ENCODE results near the gene SEPTIN10. TPM values are rescaled to one million over a fixed set of nuclear protein-coding genes. Genes with fewer than 3 reads are reported as not detected.

Gene SEPTIN10
- total RNA-seq, 1 experiment from 2014 or later: 112 TPM

DNA sequence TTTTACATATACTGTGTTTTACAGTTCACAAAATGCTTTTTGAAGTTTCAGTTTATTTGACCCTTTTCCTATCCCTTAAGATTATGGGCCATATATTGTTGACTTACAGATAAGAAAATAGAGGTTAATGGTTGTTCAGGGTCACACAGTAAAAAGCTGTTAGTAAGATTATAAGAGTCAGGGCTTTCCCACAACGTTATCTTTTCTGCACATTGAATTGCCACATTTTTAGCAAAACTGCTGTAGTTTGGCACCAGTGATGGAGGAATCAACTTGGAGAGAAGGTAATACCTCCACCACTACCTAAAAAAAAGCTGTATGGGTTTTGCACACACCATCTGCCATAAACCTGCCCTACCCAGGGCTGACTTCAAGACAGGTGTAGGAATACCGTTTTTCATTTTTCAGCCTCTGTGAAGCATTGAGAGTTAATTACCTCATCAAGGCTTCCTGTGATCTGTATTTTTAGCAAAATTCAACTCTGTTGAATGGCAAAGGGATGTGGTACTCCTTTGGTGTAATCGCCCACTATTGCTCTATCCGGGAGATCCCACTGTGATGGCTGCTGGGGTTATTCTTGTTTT lies 5.4 kb upstream of the SEPTIN10 start:
- no peaks in the 10 kb centered on the region for H3K9me2 ChIP-seq (ENCODE audit: insufficient read depth)
- no peak overlapping the region for H3K4me3 ChIP-seq
- H3K79me2 ChIP-seq (ENCODE audit: low read depth): peaks cover 48% of the 10 kb centered on the region
- no peak overlapping the region for H3K4me2 ChIP-seq
- H3F3A ChIP-seq (ENCODE audit: insufficient read depth, low read depth): peaks cover 12% of the 10 kb centered on the region; the same call in 1 of the 2 replicates
- H2AFZ ChIP-seq: no peak overlapping the region
- BruUV-seq (replicated peaks): no TSS peak
- no peaks in the 10 kb centered on the region; the same call in 1 of the 2 replicates for H3K9me3 ChIP-seq (ENCODE audit: insufficient read depth, low read depth)
- no peak for DNase-seq
- POLR2A ChIA-PET (ENCODE audit: unreplicated experiment): no interaction called here
- H3K27me3 ChIP-seq (ENCODE audit: insufficient read depth, low read depth): no peaks in the 10 kb centered on the region
- TF ChIP-seq, protein P1, sequence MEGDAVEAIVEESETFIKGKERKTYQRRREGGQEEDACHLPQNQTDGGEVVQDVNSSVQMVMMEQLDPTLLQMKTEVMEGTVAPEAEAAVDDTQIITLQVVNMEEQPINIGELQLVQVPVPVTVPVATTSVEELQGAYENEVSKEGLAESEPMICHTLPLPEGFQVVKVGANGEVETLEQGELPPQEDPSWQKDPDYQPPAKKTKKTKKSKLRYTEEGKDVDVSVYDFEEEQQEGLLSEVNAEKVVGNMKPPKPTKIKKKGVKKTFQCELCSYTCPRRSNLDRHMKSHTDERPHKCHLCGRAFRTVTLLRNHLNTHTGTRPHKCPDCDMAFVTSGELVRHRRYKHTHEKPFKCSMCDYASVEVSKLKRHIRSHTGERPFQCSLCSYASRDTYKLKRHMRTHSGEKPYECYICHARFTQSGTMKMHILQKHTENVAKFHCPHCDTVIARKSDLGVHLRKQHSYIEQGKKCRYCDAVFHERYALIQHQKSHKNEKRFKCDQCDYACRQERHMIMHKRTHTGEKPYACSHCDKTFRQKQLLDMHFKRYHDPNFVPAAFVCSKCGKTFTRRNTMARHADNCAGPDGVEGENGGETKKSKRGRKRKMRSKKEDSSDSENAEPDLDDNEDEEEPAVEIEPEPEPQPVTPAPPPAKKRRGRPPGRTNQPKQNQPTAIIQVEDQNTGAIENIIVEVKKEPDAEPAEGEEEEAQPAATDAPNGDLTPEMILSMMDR (conservative IDR thresholded peaks at IDR 0.05): no peak
- no peak for TF ChIP-seq EZH2 (IDR thresholded peaks at IDR 0.05; ENCODE audit: low read depth)
- H4K20me1 ChIP-seq (ENCODE audit: insufficient read depth): peaks cover 11% of the 10 kb centered on the region
- intact Hi-C loops (cut with micrococcal nuclease; ENCODE audit: unreplicated experiment): no loop called here
- H3K36me3 ChIP-seq (ENCODE audit: low read depth): 0 out of 2 replicates have a peak, but pooled peaks cover 4% of the 10 kb centered on the region
- H3K4me1 ChIP-seq (replicated peaks; ENCODE audit: insufficient read depth): peaks cover 52% of the 10 kb centered on the region
- no peak overlapping the region for H3K27ac ChIP-seq
- CTCF ChIA-PET: no interaction called here

DNA sequence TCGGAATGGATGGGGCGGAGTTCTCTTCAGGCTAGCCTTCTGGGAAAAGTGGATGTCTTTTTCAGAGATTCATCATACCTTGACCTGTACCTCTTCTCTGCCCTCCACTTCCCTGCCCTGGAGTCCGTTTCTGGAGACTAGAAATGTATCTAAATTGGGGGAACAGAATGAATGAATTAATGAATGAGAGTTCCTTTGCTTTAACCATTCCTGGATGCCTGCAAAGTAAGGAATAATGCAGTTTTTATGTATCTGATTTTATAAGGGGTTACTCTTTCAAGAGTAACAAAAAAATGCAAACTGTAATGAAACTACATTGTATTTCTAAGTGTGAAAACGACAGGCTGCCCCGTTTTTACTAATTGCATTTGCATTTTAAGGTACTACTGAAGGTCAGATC lies 2.4 kb upstream of the SEPTIN10 start:
- Histone ChIP-seq H4K20me1 (ENCODE audit: insufficient read depth) (peaks cover 11% of the 10 kb centered on the region), H3K4me2 (peak overlapping the region; percentile 84), H3F3A (ENCODE audit: insufficient read depth, low read depth) (peaks cover 19% of the 10 kb centered on the region; the same call in 1 of the 2 replicates), H3K4me1 (replicated peaks; ENCODE audit: insufficient read depth) (peaks cover 51% of the 10 kb centered on the region), H3K9me3 (ENCODE audit: insufficient read depth, low read depth) (no peaks in the 10 kb centered on the region; the same call in 1 of the 2 replicates), H3K4me3 (peak overlapping the region; percentile 82), H3K36me3 (ENCODE audit: low read depth) (0 out of 2 replicates have a peak, but pooled peaks cover 4% of the 10 kb centered on the region), H3K79me2 (ENCODE audit: low read depth) (peaks cover 69% of the 10 kb centered on the region), H3K9me2 (ENCODE audit: insufficient read depth) (no peaks in the 10 kb centered on the region), H3K27ac (no peak overlapping the region), H2AFZ (no peak overlapping the region), H3K27me3 (ENCODE audit: insufficient read depth, low read depth) (no peaks in the 10 kb centered on the region)
- ChIA-PET POLR2A (ENCODE audit: unreplicated experiment) (interaction anchor here (0.5 kb wide), 1 partner anchor 96 kb away, joined by 5 read pairs; no protein-coding TSS in a partner anchor), CTCF (no interaction called here)
- BruUV-seq (replicated peaks): TSS peak; percentile 56
- intact Hi-C loops (cut with micrococcal nuclease; ENCODE audit: unreplicated experiment): no loop called here
- TF ChIP-seq, protein P1 (conservative IDR thresholded peaks at IDR 0.05): no peak
- no peak for TF ChIP-seq EZH2 (IDR thresholded peaks at IDR 0.05; ENCODE audit: low read depth)
- no peak for DNase-seq

DNA sequence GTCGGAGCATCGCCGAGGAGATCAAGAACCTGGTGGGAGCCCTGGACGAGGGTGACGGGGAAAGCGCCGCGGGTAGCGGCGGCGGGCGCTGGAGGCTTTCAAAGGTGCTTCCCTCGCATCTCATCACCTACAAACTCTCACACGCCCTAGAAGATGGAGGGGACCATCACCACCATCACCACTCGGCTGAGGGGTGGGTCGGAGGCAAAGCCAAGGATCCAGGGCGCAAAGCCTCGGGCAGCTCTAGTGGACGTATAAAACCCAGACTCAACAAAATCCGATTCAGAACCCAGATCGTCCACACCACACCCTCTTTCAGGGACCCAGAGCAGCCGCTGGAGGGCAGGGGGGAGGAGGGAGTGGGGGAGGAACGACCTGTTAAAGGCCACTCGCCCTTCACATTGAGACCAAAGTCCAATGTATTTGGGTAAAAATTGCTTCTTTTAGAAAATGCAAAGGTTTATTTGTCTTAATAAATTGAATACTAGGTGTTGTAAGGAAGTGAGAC lies 1.9 kb upstream of the SEPTIN10 start:
- H3K4me1 ChIP-seq (replicated peaks; ENCODE audit: insufficient read depth): peaks cover 51% of the 10 kb centered on the region
- intact Hi-C loops (cut with micrococcal nuclease; ENCODE audit: unreplicated experiment): no loop called here
- BruUV-seq (replicated peaks): no TSS peak
- H3K36me3 ChIP-seq (ENCODE audit: low read depth): 0 out of 2 replicates have a peak, but pooled peaks cover 4% of the 10 kb centered on the region
- peaks cover 19% of the 10 kb centered on the region; the same call in 1 of the 2 replicates for H3F3A ChIP-seq (ENCODE audit: insufficient read depth, low read depth)
- peak overlapping the region; percentile 55; the same call in 1 of the 2 replicates for H3K27ac ChIP-seq
- no peaks in the 10 kb centered on the region for H3K27me3 ChIP-seq (ENCODE audit: insufficient read depth, low read depth)
- peaks cover 11% of the 10 kb centered on the region for H4K20me1 ChIP-seq (ENCODE audit: insufficient read depth)
- no peak for TF ChIP-seq EZH2 (IDR thresholded peaks at IDR 0.05; ENCODE audit: low read depth)
- H3K4me3 ChIP-seq: peak overlapping the region; percentile 82
- H3K9me3 ChIP-seq (ENCODE audit: insufficient read depth, low read depth): no peaks in the 10 kb centered on the region
- no peak for DNase-seq
- POLR2A ChIA-PET (ENCODE audit: unreplicated experiment): interaction anchor here (0.5 kb wide), 1 partner anchor 96 kb away, joined by 5 read pairs; no protein-coding TSS in a partner anchor
- peak overlapping the region; percentile 84 for H3K4me2 ChIP-seq
- no peaks in the 10 kb centered on the region for H3K9me2 ChIP-seq (ENCODE audit: insufficient read depth)
- CTCF ChIA-PET: no interaction called here
- peaks cover 74% of the 10 kb centered on the region for H3K79me2 ChIP-seq (ENCODE audit: low read depth)
- peak overlapping the region; percentile 73 for H2AFZ ChIP-seq
